Measurements from ENCODE around the gene YBX1. TPM values are rescaled to one million over a fixed set of nuclear protein-coding genes. Genes with fewer than 3 reads are reported as not detected.
"Not testable (repeated sequence)": the region's sequence is repeated elsewhere in the genome, so short reads cannot be mapped to it uniquely, and the experiment has no call there.

Gene YBX1
- total RNA-seq, 6 donors from 2014 or later = 309 to 564 (median 516) TPM

- no peak overlapping the region for H3K4me3 ChIP-seq
- 91 to 93% methylated on average over 4 of the region's 4 CpGs for WGBS, 2 donors
- H3K9me3 ChIP-seq = no peaks in the 10 kb centered on the region
- H3K27me3 ChIP-seq = no peaks in the 10 kb centered on the region
- peaks cover 0 to 5% (median 3%) of the 10 kb centered on the region in 4 donors for H3K4me1 ChIP-seq
- H3K27ac ChIP-seq = no peak overlapping the region
- TF ChIP-seq POLR2AphosphoS5 (IDR thresholded peaks at IDR 0.05) (no peak), CTCF (IDR thresholded peaks at IDR 0.05) (no peak), POLR2A (IDR thresholded peaks at IDR 0.05) (no peak), EP300 (IDR thresholded peaks at IDR 0.05) (no peak)
- ATAC-seq (ENCODE audit: low FRiP score in 2 of 2) (no peak), DNase-seq (no peak)
- H3K36me3 ChIP-seq = peaks cover 32 to 95% (median 66%) of the 10 kb centered on the region in 4 donors
These were observed 16.0 kb downstream of the YBX1 start for GRCh38 chr1:42698081-42698813.

GRCh38 chr1:42700006-42700405, 17.8 kb downstream of the YBX1 start:
- DNase-seq (no peak), ATAC-seq (ENCODE audit: low FRiP score in 2 of 2) (no peak)
- H3K9me3 ChIP-seq = no peaks in the 10 kb centered on the region
- no peak overlapping the region for H3K4me3 ChIP-seq
- TF ChIP-seq POLR2A (IDR thresholded peaks at IDR 0.05) (no peak), CTCF (IDR thresholded peaks at IDR 0.05) (no peak)
- H3K27ac ChIP-seq = no peak overlapping the region
- H3K4me1 ChIP-seq = no peaks in the 10 kb centered on the region
- no peaks in the 10 kb centered on the region for H3K27me3 ChIP-seq
- peaks cover 34 to 98% (median 81%) of the 10 kb centered on the region in 4 donors for H3K36me3 ChIP-seq

- TF ChIP-seq CTCF (IDR thresholded peaks at IDR 0.05) (no peak), EP300 (IDR thresholded peaks at IDR 0.05) (no peak), POLR2AphosphoS5 (IDR thresholded peaks at IDR 0.05) (no peak), POLR2A (IDR thresholded peaks at IDR 0.05) (no peak)
- H3K27ac ChIP-seq = no peak overlapping the region
- no peaks in the 10 kb centered on the region for H3K27me3 ChIP-seq
- no peak overlapping the region for H3K4me3 ChIP-seq
- ATAC-seq (ENCODE audit: low FRiP score in 2 of 2) (no peak), DNase-seq (no peak)
- no peaks in the 10 kb centered on the region for H3K9me3 ChIP-seq
- WGBS, 2 donors = 95 to 97% methylated on average over 7 of the region's 7 CpGs
- peaks cover 22 to 87% (median 59%) of the 10 kb centered on the region in 4 donors for H3K36me3 ChIP-seq
- no peaks in the 10 kb centered on the region for H3K4me1 ChIP-seq
These were observed 21.8 kb downstream of the YBX1 start for GRCh38 chr1:42703888-42704464.

GRCh38 chr1:42712808-42713207, 30.6 kb downstream of the YBX1 start:
- not testable (repeated sequence) for DNase-seq; H3K4me3 ChIP-seq; ATAC-seq (ENCODE audit: low FRiP score in 2 of 2); H3K27ac ChIP-seq; H3K27me3 ChIP-seq; H3K4me1 ChIP-seq
- H3K36me3 ChIP-seq = peaks cover 0 to 29% (median 1%) of the 10 kb centered on the region in 4 donors
- peaks cover 0 to 13% (median 3%) of the 10 kb centered on the region in 4 donors for H3K9me3 ChIP-seq
- 91 to 98% methylated on average over 3 of the region's 3 CpGs for WGBS, 2 donors

- Histone ChIP-seq H3K4me3 (no peak overlapping the region), H3K36me3 (peaks cover 0 to 29% (median 2%) of the 10 kb centered on the region in 4 donors), H3K4me1 (no peaks in the 10 kb centered on the region), H3K27me3 (no peaks in the 10 kb centered on the region), H3K27ac (no peak overlapping the region), H3K9me3 (peaks cover 0 to 13% (median 3%) of the 10 kb centered on the region in 4 donors)
- DNase-seq (no peak), ATAC-seq (ENCODE audit: low FRiP score in 2 of 2) (no peak)
- TF ChIP-seq POLR2A (IDR thresholded peaks at IDR 0.05) (no peak), EP300 (IDR thresholded peaks at IDR 0.05) (no peak), CTCF (IDR thresholded peaks at IDR 0.05) (no peak), POLR2AphosphoS5 (IDR thresholded peaks at IDR 0.05) (no peak)
These were observed 31.1 kb downstream of the YBX1 start for GRCh38 chr1:42713293-42713692.

GRCh38 chr1:42714441-42714840, 32.2 kb downstream of the YBX1 start:
- not testable (repeated sequence) for H3K4me1 ChIP-seq; ATAC-seq (ENCODE audit: low FRiP score in 2 of 2); H3K4me3 ChIP-seq; H3K27ac ChIP-seq; H3K27me3 ChIP-seq; DNase-seq
- Histone ChIP-seq H3K36me3 (peaks cover 0 to 29% (median 2%) of the 10 kb centered on the region in 4 donors), H3K9me3 (peaks cover 0 to 13% (median 3%) of the 10 kb centered on the region in 4 donors)

All from upper lobe of left lung (tissue), 6 donors.